Tibial artery (tissue), 4 donors: ENCODE results near the gene HOXB4.
A peak's percentile ranks its signal among the peaks of the same experiment; 100 is the strongest.

Experiments
- DNase-seq, 2 donors: peaks; one replicate each; pipeline ENCODE4 v3.0.0-alpha.2; 2019
- H3K27ac ChIP-seq, 2 donors: fragments of 200-600 bp; sonication (generic) in 1 of 2; 1 replicate in 1 of 2; 2 replicates in 1 of 2; pipeline ENCODE4 v1.5.1; 2018 to 2019; ENCODE audit warnings: mild to moderate bottlenecking in 1 of 2
- H3K27me3 ChIP-seq, 2 donors: fragments of 200-600 bp; sonication (generic) in 1 of 2; one replicate each; pipeline versions ENCODE4 v1.5.1 to v1.6.0; 2016 to 2019
- H3K36me3 ChIP-seq, 3 donors: fragments of 200-600 bp; sonication (generic) in 2 of 3; one replicate each; pipeline ENCODE4 v1.5.1; 2016 to 2019; ENCODE audit warnings: mild to moderate bottlenecking in 2 of 3
- H3K4me1 ChIP-seq, 4 donors: fragments of 200-600 bp; sonication (generic) in 2 of 4; 1 replicate in 3 of 4; 2 replicates in 1 of 4; pipeline ENCODE4 v1.5.1; 2016 to 2019
- H3K4me3 ChIP-seq, 2 donors: fragments of 200-600 bp; sonication (generic) in 1 of 2; 1 replicate in 1 of 2; 2 replicates in 1 of 2; pipeline ENCODE4 v1.5.1; 2018 to 2019; ENCODE audit warnings: mild to moderate bottlenecking in 2 of 2
- H3K9me3 ChIP-seq, 3 donors: fragments of 200-600 bp; sonication (generic) in 1 of 3; one replicate each; pipeline ENCODE4 v1.5.1; 2016 to 2019
- CTCF ChIP-seq, 2 experiments: fragments of 200-600 bp in 1 of 2; fragments of 450-650 bp in 1 of 2; IDR thresholded peaks; one replicate each; pipeline ENCODE4 v1.5.1; 2017 to 2019; ENCODE audit warnings: antibody characterized with exemption in 2 of 2, mild to moderate bottlenecking in 1 of 2, moderate library complexity in 1 of 2
- intact Hi-C: fragments of 100-400 bp; cut with DNase I; formaldehyde crosslinking; loops from one replicate; pipeline ENCODE4 v1.15.0; 2023; ENCODE audit warnings: low total_unique reads

Gene HOXB4

GRCh38 chr17:48593840-48594537, 15.8 kb upstream of the HOXB4 start:
- peaks cover 0 to 94% of the 10 kb centered on the region in 2 donors for H3K27me3 ChIP-seq

GRCh38 chr17:48593126-48593829, 15.1 kb upstream of the HOXB4 start, which contains the start of gene HOXB5:
Gene HOXB5 (minus strand): TSS chr17:48593779. CDS start chr17:48593682, 97 bp downstream.
- peaks cover 0 to 94% of the 10 kb centered on the region in 2 donors for H3K27me3 ChIP-seq
- TF ChIP-seq CTCF (IDR thresholded peaks at IDR 0.05), result no peak
- H3K27ac ChIP-seq, result no peak within 1 kb of the TSS
- H3K36me3 ChIP-seq, result no peaks in the 10 kb centered on the region
- H3K9me3 ChIP-seq, result no peaks in the 10 kb centered on the region
- peak within 1 kb of the TSS; percentile 10 to 40 for H3K4me3 ChIP-seq
- no peak for DNase-seq
- H3K4me1 ChIP-seq, result peaks cover 0 to 38% (median 24%) of the 10 kb centered on the region in 4 donors
- intact Hi-C loops, result no loop called here

More at GRCh38 chr17:48593840-48594537, 15.8 kb upstream of the HOXB4 start:
- no peaks in the 10 kb centered on the region for H3K9me3 ChIP-seq
- no peaks in the 10 kb centered on the region for H3K36me3 ChIP-seq
- peak in 1 of 2 donors; percentile 47 for DNase-seq
- intact Hi-C loops, result no loop called here
- peak; percentile 89 to 92 for TF ChIP-seq CTCF (IDR thresholded peaks at IDR 0.05)
- H3K4me1 ChIP-seq, result peaks cover 0 to 40% (median 25%) of the 10 kb centered on the region in 4 donors
- peak overlapping the region; percentile 10 to 40 for H3K4me3 ChIP-seq
- H3K27ac ChIP-seq, result no peak overlapping the region

GRCh38 chr17:48592577-48592976, 14.4 kb upstream of the HOXB4 start:
- Histone ChIP-seq H3K27me3 (peaks cover 0 to 94% of the 10 kb centered on the region in 2 donors), H3K9me3 (no peaks in the 10 kb centered on the region), H3K4me1 (peaks cover 0 to 30% (median 17%) of the 10 kb centered on the region in 4 donors), H3K4me3 (no peak overlapping the region), H3K36me3 (no peaks in the 10 kb centered on the region), H3K27ac (no peak overlapping the region)
- TF ChIP-seq CTCF (IDR thresholded peaks at IDR 0.05), result no peak
- intact Hi-C loops, result no loop called here
- DNase-seq, result no peak

- intact Hi-C loops, result no loop called here
- Histone ChIP-seq H3K4me1 (peaks cover 0 to 26% (median 12%) of the 10 kb centered on the region in 4 donors), H3K27me3 (peaks cover 0 to 94% of the 10 kb centered on the region in 2 donors), H3K4me3 (no peak overlapping the region), H3K36me3 (no peaks in the 10 kb centered on the region), H3K9me3 (no peaks in the 10 kb centered on the region), H3K27ac (no peak overlapping the region)
- no peak for DNase-seq
- no peak for TF ChIP-seq CTCF (IDR thresholded peaks at IDR 0.05)
Observed at GRCh38 chr17:48592057-48592514, 13.9 kb upstream of the HOXB4 start.

- H3K4me3 ChIP-seq, result no peak overlapping the region
- no peak overlapping the region for H3K27ac ChIP-seq
- intact Hi-C loops, result no loop called here
- TF ChIP-seq CTCF (IDR thresholded peaks at IDR 0.05), result no peak
- DNase-seq, result no peak
- H3K4me1 ChIP-seq, result peaks cover 0 to 23% (median 12%) of the 10 kb centered on the region in 4 donors
- no peaks in the 10 kb centered on the region for H3K36me3 ChIP-seq
- no peaks in the 10 kb centered on the region for H3K9me3 ChIP-seq
- peaks cover 0 to 92% of the 10 kb centered on the region in 2 donors for H3K27me3 ChIP-seq
Observed at GRCh38 chr17:48591255-48592056, 13.3 kb upstream of the HOXB4 start.
